ENCODE results near the gene SIRT1.

Gene SIRT1

GRCh38 chr10:67853512-67853911 is 30.9 kb upstream of the SIRT1 start:
- no CpG with 5 or more reads among the region's 3 CpGs for WGBS (ENCODE audit: extremely low coverage, insufficient coverage, insufficient read length)
- H3K4me3 ChIP-seq (ENCODE audit: low read depth, low read length), result no peak overlapping the region
- no peak overlapping the region for H3K4ac ChIP-seq (ENCODE audit: low read depth, low read length)
- no peak overlapping the region for H3K14ac ChIP-seq (ENCODE audit: low read length)
- DNase-seq, result no peak
- no peaks in the 10 kb centered on the region for H3K9me3 ChIP-seq (ENCODE audit: insufficient read depth, low read depth, low read length)
- peaks cover 4% of the 10 kb centered on the region for H3K79me2 ChIP-seq (ENCODE audit: control insufficient read depth, insufficient read depth, low read length, poor library complexity)
- H2AK5ac ChIP-seq (ENCODE audit: low read length), result no peak overlapping the region
- H3K4me2 ChIP-seq (ENCODE audit: low read length), result no peak overlapping the region
- no peaks in the 10 kb centered on the region for H3K27me3 ChIP-seq (ENCODE audit: insufficient read depth, low read length)
- H4K91ac ChIP-seq (ENCODE audit: low read depth, low read length), result no peak overlapping the region
- no peaks in the 10 kb centered on the region for H3K36me3 ChIP-seq (ENCODE audit: control insufficient read depth in 1 of 2, insufficient read depth in 2 of 2, low read length in 2 of 2)
- H4K8ac ChIP-seq (ENCODE audit: low read depth, low read length), result no peak overlapping the region
- no peak overlapping the region for H3K18ac ChIP-seq (ENCODE audit: low read length)
- H4K12ac ChIP-seq (ENCODE audit: low read depth, low read length), result no peak overlapping the region
- H3K23ac ChIP-seq (ENCODE audit: low read length), result no peak overlapping the region
- H3K9ac ChIP-seq (ENCODE audit: low read length), result no peak overlapping the region
- H2BK120ac ChIP-seq (ENCODE audit: insufficient read depth, low read length, poor library complexity), result no peak overlapping the region
- no peak overlapping the region for H2BK5ac ChIP-seq (ENCODE audit: low read depth, low read length, poor library complexity)
- H3K4me1 ChIP-seq (ENCODE audit: control insufficient read depth in 1 of 2, insufficient read depth in 2 of 2, low read length in 2 of 2), result peaks cover 0 to 5% of the 10 kb centered on the region in 2 experiments
- H3K79me1 ChIP-seq (ENCODE audit: low read length), result peaks cover 5% of the 10 kb centered on the region
- no peak overlapping the region for H3K27ac ChIP-seq (ENCODE audit: low read depth, low read length)
- H2AFZ ChIP-seq (ENCODE audit: insufficient read depth, low read length, poor library complexity), result no peak overlapping the region
- H2BK12ac ChIP-seq (ENCODE audit: low read length), result no peak overlapping the region

DNA sequence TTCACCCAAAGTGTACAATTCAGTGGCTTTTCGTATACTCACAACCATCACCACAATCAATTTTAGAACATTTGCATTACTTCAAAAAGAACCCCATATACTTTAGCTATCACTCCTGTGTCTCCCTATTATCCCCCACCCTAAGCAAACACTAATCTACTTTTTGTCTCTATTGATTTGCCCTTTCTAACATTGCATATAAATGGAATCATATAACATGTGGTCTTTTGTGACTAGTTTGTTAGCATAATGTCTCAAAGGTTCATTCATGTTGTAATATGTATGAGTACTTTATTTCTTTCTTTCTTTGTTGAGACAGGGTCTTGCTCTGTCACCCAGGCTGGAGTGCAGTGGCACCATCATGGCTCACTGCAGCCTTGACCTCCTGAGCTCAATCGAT is 25.5 kb upstream of the SIRT1 start:
- no peak overlapping the region for H2BK120ac ChIP-seq (ENCODE audit: insufficient read depth, low read length, poor library complexity)
- H4K91ac ChIP-seq (ENCODE audit: low read depth, low read length), result no peak overlapping the region
- H3K14ac ChIP-seq (ENCODE audit: low read length), result no peak overlapping the region
- H3K9ac ChIP-seq (ENCODE audit: low read length), result no peak overlapping the region
- H2BK5ac ChIP-seq (ENCODE audit: low read depth, low read length, poor library complexity), result no peak overlapping the region
- WGBS (ENCODE audit: extremely low coverage, insufficient coverage, insufficient read length), result no CpG with 5 or more reads among the region's 2 CpGs
- no peaks in the 10 kb centered on the region for H3K79me2 ChIP-seq (ENCODE audit: control insufficient read depth, insufficient read depth, low read length, poor library complexity)
- H3K4me1 ChIP-seq (ENCODE audit: control insufficient read depth in 1 of 2, insufficient read depth in 2 of 2, low read length in 2 of 2), result no peaks in the 10 kb centered on the region
- H3K27ac ChIP-seq (ENCODE audit: low read depth, low read length), result no peak overlapping the region
- H3K4me3 ChIP-seq (ENCODE audit: low read depth, low read length), result no peak overlapping the region
- DNase-seq, result no peak
- H3K36me3 ChIP-seq (ENCODE audit: control insufficient read depth in 1 of 2, insufficient read depth in 2 of 2, low read length in 2 of 2), result no peaks in the 10 kb centered on the region
- no peak overlapping the region for H3K4me2 ChIP-seq (ENCODE audit: low read length)
- no peak overlapping the region for H3K18ac ChIP-seq (ENCODE audit: low read length)
- no peaks in the 10 kb centered on the region for H3K27me3 ChIP-seq (ENCODE audit: insufficient read depth, low read length)
- no peak overlapping the region for H3K4ac ChIP-seq (ENCODE audit: low read depth, low read length)
- no peak overlapping the region for H2BK12ac ChIP-seq (ENCODE audit: low read length)
- H3K9me3 ChIP-seq (ENCODE audit: insufficient read depth, low read depth, low read length), result no peaks in the 10 kb centered on the region
- H4K8ac ChIP-seq (ENCODE audit: low read depth, low read length), result no peak overlapping the region
- no peak overlapping the region for H3K23ac ChIP-seq (ENCODE audit: low read length)
- no peak overlapping the region for H2AK5ac ChIP-seq (ENCODE audit: low read length)
- H3K79me1 ChIP-seq (ENCODE audit: low read length), result no peaks in the 10 kb centered on the region
- no peak overlapping the region for H4K12ac ChIP-seq (ENCODE audit: low read depth, low read length)
- H2AFZ ChIP-seq (ENCODE audit: insufficient read depth, low read length, poor library complexity), result no peak overlapping the region

DNA sequence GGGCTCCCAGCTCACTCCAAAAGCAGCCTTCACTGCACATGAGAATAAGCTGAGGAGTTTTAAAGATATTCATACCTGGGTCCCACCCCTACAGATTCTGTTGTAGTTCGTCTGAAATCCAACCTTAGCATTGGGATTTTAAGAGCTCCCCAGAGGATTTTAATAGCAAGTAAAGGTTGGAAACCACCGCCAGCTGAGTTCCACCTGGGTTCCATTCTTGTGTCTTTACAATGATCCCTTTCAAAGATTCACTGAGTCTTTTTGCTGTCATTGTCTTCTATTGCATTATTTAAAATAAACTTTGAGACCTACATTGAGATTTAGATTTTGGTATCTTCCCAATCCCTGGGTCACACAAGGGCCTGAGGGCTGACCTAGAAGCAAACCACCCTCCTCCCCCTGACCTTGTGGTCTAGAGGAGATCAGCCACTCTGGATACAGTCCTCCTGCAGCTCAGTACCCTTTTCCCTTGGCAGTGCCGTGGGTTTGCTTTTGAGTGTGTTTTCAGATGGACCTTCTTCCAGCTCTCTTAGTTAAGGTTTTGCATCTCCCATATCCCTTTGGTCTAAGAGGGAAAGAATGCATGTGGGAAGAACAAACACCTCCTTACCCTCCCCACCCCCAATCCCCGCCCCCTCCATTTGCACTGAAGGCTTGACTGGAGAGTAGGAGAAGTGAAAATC is 22.6 kb upstream of the SIRT1 start:
- no peak overlapping the region for H3K9ac ChIP-seq (ENCODE audit: low read length)
- H4K91ac ChIP-seq (ENCODE audit: low read depth, low read length), result no peak overlapping the region
- no peak overlapping the region for H3K4me3 ChIP-seq (ENCODE audit: low read depth, low read length)
- H3K4ac ChIP-seq (ENCODE audit: low read depth, low read length), result no peak overlapping the region
- H2BK5ac ChIP-seq (ENCODE audit: low read depth, low read length, poor library complexity), result no peak overlapping the region
- H3K4me2 ChIP-seq (ENCODE audit: low read length), result no peak overlapping the region
- H3K27me3 ChIP-seq (ENCODE audit: insufficient read depth, low read length), result no peaks in the 10 kb centered on the region
- H2BK120ac ChIP-seq (ENCODE audit: insufficient read depth, low read length, poor library complexity), result no peak overlapping the region
- no peak overlapping the region for H2AFZ ChIP-seq (ENCODE audit: insufficient read depth, low read length, poor library complexity)
- no peak overlapping the region for H3K23ac ChIP-seq (ENCODE audit: low read length)
- H3K79me2 ChIP-seq (ENCODE audit: control insufficient read depth, insufficient read depth, low read length, poor library complexity), result no peaks in the 10 kb centered on the region
- no peak overlapping the region for H3K14ac ChIP-seq (ENCODE audit: low read length)
- no peaks in the 10 kb centered on the region for H3K4me1 ChIP-seq (ENCODE audit: control insufficient read depth in 1 of 2, insufficient read depth in 2 of 2, low read length in 2 of 2)
- no CpG with 5 or more reads among the region's 4 CpGs for WGBS (ENCODE audit: extremely low coverage, insufficient coverage, insufficient read length)
- H4K12ac ChIP-seq (ENCODE audit: low read depth, low read length), result no peak overlapping the region
- no peak overlapping the region for H2AK5ac ChIP-seq (ENCODE audit: low read length)
- no peak for DNase-seq
- H4K8ac ChIP-seq (ENCODE audit: low read depth, low read length), result no peak overlapping the region
- H3K79me1 ChIP-seq (ENCODE audit: low read length), result no peaks in the 10 kb centered on the region
- H3K27ac ChIP-seq (ENCODE audit: low read depth, low read length), result no peak overlapping the region
- H3K36me3 ChIP-seq (ENCODE audit: control insufficient read depth in 1 of 2, insufficient read depth in 2 of 2, low read length in 2 of 2), result no peaks in the 10 kb centered on the region
- H3K9me3 ChIP-seq (ENCODE audit: insufficient read depth, low read depth, low read length), result no peaks in the 10 kb centered on the region
- no peak overlapping the region for H2BK12ac ChIP-seq (ENCODE audit: low read length)
- no peak overlapping the region for H3K18ac ChIP-seq (ENCODE audit: low read length)

DNA sequence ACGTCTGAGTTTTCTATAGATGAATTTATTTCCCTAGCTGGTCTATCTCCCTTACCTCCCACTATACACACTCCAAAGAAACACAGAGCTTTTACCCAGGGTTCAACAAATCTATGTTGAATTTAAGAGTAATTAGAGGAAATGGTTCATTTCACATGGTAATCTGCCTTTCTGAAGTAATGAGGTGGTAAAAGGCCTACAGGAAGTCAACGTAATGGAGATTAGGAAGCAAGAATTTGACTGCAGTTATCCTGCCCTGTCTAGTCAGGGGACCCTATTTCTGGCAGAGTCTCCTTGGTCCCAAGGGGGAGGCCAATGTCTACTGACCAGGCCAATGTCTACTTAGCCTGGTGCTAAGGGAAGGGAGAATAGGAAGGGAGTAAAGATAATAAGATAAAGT is 21.4 kb upstream of the SIRT1 start:
- H3K4me1 ChIP-seq (ENCODE audit: control insufficient read depth in 1 of 2, insufficient read depth in 2 of 2, low read length in 2 of 2), result no peaks in the 10 kb centered on the region
- H4K8ac ChIP-seq (ENCODE audit: low read depth, low read length), result no peak overlapping the region
- no peak overlapping the region for H2AK5ac ChIP-seq (ENCODE audit: low read length)
- no peak overlapping the region for H2BK12ac ChIP-seq (ENCODE audit: low read length)
- H3K14ac ChIP-seq (ENCODE audit: low read length), result no peak overlapping the region
- H3K79me2 ChIP-seq (ENCODE audit: control insufficient read depth, insufficient read depth, low read length, poor library complexity), result no peaks in the 10 kb centered on the region
- H2BK5ac ChIP-seq (ENCODE audit: low read depth, low read length, poor library complexity), result no peak overlapping the region
- H3K36me3 ChIP-seq (ENCODE audit: control insufficient read depth in 1 of 2, insufficient read depth in 2 of 2, low read length in 2 of 2), result no peaks in the 10 kb centered on the region
- H3K4me2 ChIP-seq (ENCODE audit: low read length), result no peak overlapping the region
- no peak overlapping the region for H4K12ac ChIP-seq (ENCODE audit: low read depth, low read length)
- H3K79me1 ChIP-seq (ENCODE audit: low read length), result no peaks in the 10 kb centered on the region
- H4K91ac ChIP-seq (ENCODE audit: low read depth, low read length), result no peak overlapping the region
- WGBS (ENCODE audit: extremely low coverage, insufficient coverage, insufficient read length), result no CpG with 5 or more reads among the region's 2 CpGs
- H2AFZ ChIP-seq (ENCODE audit: insufficient read depth, low read length, poor library complexity), result no peak overlapping the region
- no peak overlapping the region for H2BK120ac ChIP-seq (ENCODE audit: insufficient read depth, low read length, poor library complexity)
- no peak for DNase-seq
- H3K27me3 ChIP-seq (ENCODE audit: insufficient read depth, low read length), result no peaks in the 10 kb centered on the region
- no peak overlapping the region for H3K18ac ChIP-seq (ENCODE audit: low read length)
- H3K27ac ChIP-seq (ENCODE audit: low read depth, low read length), result no peak overlapping the region
- H3K23ac ChIP-seq (ENCODE audit: low read length), result no peak overlapping the region
- no peak overlapping the region for H3K4ac ChIP-seq (ENCODE audit: low read depth, low read length)
- H3K9ac ChIP-seq (ENCODE audit: low read length), result no peak overlapping the region
- no peak overlapping the region for H3K4me3 ChIP-seq (ENCODE audit: low read depth, low read length)
- no peaks in the 10 kb centered on the region for H3K9me3 ChIP-seq (ENCODE audit: insufficient read depth, low read depth, low read length)

Data from trophoblast cell (in vitro differentiated cells and primary cell).